ENCODE data around the gene LHX6. TPM values are rescaled to one million over a fixed set of nuclear protein-coding genes. Genes with fewer than 3 reads are reported as not detected.

Gene LHX6
- total RNA-seq, 1 donor from 2014 or later, result 4.4 TPM

DNA sequence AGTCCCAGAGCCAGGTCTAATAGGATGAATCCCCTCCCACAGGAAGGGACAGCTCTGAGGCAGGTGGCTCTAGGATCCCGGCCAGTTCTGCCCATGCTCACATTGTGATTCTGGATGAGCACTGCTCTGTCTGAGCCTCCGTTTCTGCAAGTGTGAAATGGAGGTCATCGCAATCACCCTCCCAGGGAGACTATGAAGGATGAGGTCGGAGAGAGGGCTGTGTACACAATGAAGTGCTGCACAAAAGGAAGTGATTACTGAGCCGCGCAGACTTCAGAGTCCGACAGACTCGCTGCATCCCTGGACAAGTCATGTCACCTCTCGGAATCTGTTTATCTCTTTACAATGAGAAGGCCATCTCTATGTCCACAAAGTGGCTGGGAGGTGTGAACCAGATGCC, 21.7 kb downstream of the LHX6 start:
- intact Hi-C loops (cut with micrococcal nuclease), result no loop called here
- no peaks in the 10 kb centered on the region for H3K9me3 ChIP-seq (replicated peaks)
- TF ChIP-seq, protein P1, sequence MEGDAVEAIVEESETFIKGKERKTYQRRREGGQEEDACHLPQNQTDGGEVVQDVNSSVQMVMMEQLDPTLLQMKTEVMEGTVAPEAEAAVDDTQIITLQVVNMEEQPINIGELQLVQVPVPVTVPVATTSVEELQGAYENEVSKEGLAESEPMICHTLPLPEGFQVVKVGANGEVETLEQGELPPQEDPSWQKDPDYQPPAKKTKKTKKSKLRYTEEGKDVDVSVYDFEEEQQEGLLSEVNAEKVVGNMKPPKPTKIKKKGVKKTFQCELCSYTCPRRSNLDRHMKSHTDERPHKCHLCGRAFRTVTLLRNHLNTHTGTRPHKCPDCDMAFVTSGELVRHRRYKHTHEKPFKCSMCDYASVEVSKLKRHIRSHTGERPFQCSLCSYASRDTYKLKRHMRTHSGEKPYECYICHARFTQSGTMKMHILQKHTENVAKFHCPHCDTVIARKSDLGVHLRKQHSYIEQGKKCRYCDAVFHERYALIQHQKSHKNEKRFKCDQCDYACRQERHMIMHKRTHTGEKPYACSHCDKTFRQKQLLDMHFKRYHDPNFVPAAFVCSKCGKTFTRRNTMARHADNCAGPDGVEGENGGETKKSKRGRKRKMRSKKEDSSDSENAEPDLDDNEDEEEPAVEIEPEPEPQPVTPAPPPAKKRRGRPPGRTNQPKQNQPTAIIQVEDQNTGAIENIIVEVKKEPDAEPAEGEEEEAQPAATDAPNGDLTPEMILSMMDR (IDR thresholded peaks at IDR 0.05; ENCODE audit: borderline replicate concordance), result no peak

DNA sequence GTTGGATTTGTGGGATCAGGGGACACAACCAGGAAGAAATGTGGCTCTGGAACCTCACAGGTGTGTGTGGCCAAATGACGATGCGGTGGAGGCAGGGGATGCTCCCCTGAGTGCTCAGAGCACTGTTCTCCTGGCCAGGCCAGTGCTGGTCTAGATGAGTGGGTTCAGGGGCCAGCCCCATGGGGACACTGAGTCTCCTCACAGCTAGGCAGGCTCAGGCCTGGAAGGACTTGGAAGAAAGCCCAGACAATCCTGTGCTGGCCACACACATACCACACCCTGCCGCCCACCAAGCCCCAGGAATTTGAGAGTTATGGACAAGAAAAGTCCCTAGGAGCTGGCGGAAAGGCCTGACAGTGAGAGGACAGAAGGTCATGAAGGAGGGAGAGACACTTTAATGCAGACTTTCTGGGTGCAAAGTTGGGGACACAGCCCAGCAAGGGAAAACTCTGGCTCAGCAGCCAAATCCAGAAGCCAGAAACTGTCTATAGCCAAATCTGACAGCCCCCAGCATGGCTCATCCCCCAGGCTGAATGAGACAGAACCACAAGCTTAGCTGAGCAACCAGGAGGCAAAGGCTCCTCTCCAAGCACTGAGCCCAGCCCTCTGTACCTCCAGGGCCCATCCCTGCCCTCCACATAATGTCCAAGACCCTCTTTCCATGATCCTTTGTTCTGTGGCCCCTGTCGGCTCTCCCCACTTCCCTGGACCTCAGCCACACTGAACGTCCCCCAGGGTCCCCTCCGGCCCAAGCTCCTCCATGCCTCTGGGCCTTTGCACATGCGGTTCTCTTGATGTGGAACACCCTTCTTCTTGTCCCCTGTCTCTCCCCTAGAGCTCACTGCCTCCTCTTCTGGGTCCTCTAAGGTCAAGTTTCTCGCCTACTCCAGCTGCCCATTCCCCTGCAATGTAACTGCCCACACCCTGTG, 22.4 kb downstream of the LHX6 start:
- no peak for DNase-seq
- no peaks in the 10 kb centered on the region for H3K36me3 ChIP-seq
- no peak overlapping the region for H3K4me3 ChIP-seq
- no peak overlapping the region for H3K27ac ChIP-seq (replicated peaks)
- peaks cover 21% of the 10 kb centered on the region for H3K27me3 ChIP-seq (ENCODE audit: low read depth)
- H3K4me1 ChIP-seq, result peaks cover 11% of the 10 kb centered on the region
- no peaks in the 10 kb centered on the region for H3K9me3 ChIP-seq (replicated peaks)
- intact Hi-C loops (cut with micrococcal nuclease), result no loop called here
- TF ChIP-seq, protein P1 (IDR thresholded peaks at IDR 0.05; ENCODE audit: borderline replicate concordance), result no peak

More for the DNA sequence above, 21.7 kb downstream of the LHX6 start:
- DNase-seq, result no peak
- Histone ChIP-seq H3K27ac (replicated peaks) (no peak overlapping the region), H3K27me3 (ENCODE audit: low read depth) (peaks cover 28% of the 10 kb centered on the region), H3K4me3 (no peak overlapping the region), H3K36me3 (no peaks in the 10 kb centered on the region), H3K4me1 (peaks cover 3% of the 10 kb centered on the region)

DNA sequence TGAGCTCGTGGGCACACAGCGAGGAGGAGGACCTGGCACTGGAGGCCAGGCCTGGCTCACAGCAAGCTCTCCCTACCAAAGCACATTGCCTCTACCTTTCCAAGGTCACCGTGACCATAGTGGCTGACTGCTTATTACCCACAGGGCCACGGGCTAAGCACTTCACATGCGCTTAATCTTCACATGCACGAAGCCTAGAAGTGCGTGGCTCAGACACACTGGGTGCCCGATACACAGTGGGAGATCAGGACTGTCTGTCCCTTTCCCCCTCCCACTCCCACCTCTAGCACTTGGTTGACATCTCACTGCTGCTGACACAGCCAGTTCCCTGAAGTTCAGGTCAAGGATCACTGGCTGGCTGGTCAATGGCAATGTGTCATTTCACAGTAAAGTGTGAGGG, 23.6 kb downstream of the LHX6 start:
- intact Hi-C loops (cut with micrococcal nuclease), result no loop called here

DNA sequence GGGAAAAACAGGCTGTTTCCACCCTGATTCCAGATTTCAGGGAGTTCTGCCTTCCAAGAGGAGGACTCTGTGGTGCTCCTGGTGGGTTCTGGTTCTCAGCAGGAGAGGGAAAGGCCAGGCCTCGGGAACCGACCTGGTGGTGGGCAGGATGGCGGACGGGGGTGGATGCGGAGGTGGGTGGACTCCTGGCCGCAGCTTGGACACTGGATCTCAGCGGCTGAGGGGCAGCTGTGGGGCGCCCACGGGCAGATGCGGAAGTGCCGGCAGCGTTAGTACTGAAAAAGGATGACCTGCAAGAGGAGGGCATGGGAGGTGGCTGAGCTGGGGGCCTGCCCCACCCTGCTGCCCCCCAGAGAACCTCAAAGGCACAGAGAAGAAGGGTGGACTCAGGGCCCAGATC, 24.3 kb downstream of the LHX6 start:
- H3K27me3 ChIP-seq (ENCODE audit: low read depth), result peaks cover 6% of the 10 kb centered on the region
- intact Hi-C loops (cut with micrococcal nuclease), result no loop called here
- peaks cover 12% of the 10 kb centered on the region for H3K4me1 ChIP-seq
- H3K9me3 ChIP-seq (replicated peaks), result no peaks in the 10 kb centered on the region
- no peak overlapping the region for H3K4me3 ChIP-seq
- TF ChIP-seq, protein P1 (IDR thresholded peaks at IDR 0.05; ENCODE audit: borderline replicate concordance), result no peak
- H3K36me3 ChIP-seq, result no peaks in the 10 kb centered on the region
- no peak for DNase-seq
- no peak overlapping the region for H3K27ac ChIP-seq (replicated peaks)

More for the DNA sequence above, 23.6 kb downstream of the LHX6 start:
- Histone ChIP-seq H3K27ac (replicated peaks) (no peak overlapping the region), H3K27me3 (ENCODE audit: low read depth) (peaks cover 10% of the 10 kb centered on the region), H3K4me3 (no peak overlapping the region), H3K9me3 (replicated peaks) (no peaks in the 10 kb centered on the region), H3K36me3 (no peaks in the 10 kb centered on the region), H3K4me1 (peaks cover 12% of the 10 kb centered on the region)
- TF ChIP-seq, protein P1 (IDR thresholded peaks at IDR 0.05; ENCODE audit: borderline replicate concordance), result no peak
- no peak for DNase-seq

DNA sequence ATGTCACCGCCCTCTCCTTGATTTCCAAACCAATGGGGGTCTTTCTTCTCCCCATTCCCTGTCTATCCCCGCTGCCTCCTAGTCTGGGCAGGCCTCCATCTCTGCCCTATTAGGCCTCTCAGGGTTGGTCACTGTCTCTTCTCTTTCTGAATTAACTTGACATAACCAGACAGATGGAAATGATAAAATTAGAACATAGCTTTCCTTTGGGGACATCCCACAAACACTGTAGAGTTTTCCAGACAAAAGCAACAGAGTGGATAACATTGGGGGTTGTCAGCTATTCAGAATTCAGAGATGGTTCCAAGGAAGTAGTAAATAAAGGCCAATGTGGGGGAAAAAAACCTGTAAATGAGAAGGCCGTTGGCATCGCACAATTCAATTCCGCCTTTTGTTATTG, 24.7 kb downstream of the LHX6 start:
- Histone ChIP-seq H3K27ac (replicated peaks) (no peak overlapping the region), H3K9me3 (replicated peaks) (no peaks in the 10 kb centered on the region), H3K4me3 (no peak overlapping the region), H3K27me3 (ENCODE audit: low read depth) (peaks cover 2% of the 10 kb centered on the region), H3K4me1 (peaks cover 12% of the 10 kb centered on the region), H3K36me3 (no peaks in the 10 kb centered on the region)
- intact Hi-C loops (cut with micrococcal nuclease), result no loop called here
- TF ChIP-seq, protein P1 (IDR thresholded peaks at IDR 0.05; ENCODE audit: borderline replicate concordance), result no peak
- DNase-seq, result no peak

Data from left ventricle myocardium inferior (tissue), 1 donor.